ENCODE measurements around the gene SUCLG1.
"Not testable (repeated sequence)": the region's sequence is repeated elsewhere in the genome, so short reads cannot be mapped to it uniquely, and the experiment has no call there.

The SUCLG1 gene

GRCh38 chr2:84424152-84424551 lies 34.9 kb downstream of the SUCLG1 start:
- H3K36me3 Mint-ChIP-seq (ENCODE audit: low read depth): peaks cover 22% of the 10 kb centered on the region

DNA sequence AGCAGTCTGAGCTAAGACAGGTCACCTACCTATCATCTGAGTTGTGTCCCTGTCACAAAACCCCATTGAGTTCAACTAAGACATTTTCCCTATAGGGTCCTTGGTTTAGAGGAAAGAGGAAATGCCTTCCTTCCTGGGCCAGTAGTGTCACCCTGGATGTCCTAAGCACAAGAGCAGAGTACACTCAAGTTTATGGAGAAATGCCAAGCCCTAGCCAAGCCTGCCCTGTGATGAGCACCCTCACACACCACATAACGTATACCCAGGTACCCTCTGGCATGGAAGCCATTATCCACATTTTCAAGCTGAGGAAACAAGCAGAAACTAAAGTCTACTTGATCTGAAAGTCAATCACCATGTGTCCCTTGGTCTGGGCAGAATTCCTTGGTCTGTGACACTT lies 37.3 kb downstream of the SUCLG1 start:
- no peak overlapping the region for H3K27ac Mint-ChIP-seq
- no peak for DNase-seq (ENCODE audit: low spot score)
- H3K9me3 Mint-ChIP-seq: no peaks in the 10 kb centered on the region
- H3K4me3 Mint-ChIP-seq: no peak overlapping the region
- H3K27me3 Mint-ChIP-seq (ENCODE audit: low read depth): no peaks in the 10 kb centered on the region
- H3K4me1 Mint-ChIP-seq (ENCODE audit: low read depth): peaks cover 8% of the 10 kb centered on the region
- peaks cover 20% of the 10 kb centered on the region for H3K36me3 Mint-ChIP-seq (ENCODE audit: low read depth)

More at GRCh38 chr2:84424152-84424551, 34.9 kb downstream of the SUCLG1 start:
- Mint-ChIP-seq H3K27ac (no peak overlapping the region), H3K27me3 (ENCODE audit: low read depth) (no peaks in the 10 kb centered on the region), H3K4me1 (ENCODE audit: low read depth) (peaks cover 2% of the 10 kb centered on the region), H3K9me3 (no peaks in the 10 kb centered on the region), H3K4me3 (no peak overlapping the region)
- DNase-seq (ENCODE audit: low spot score): no peak

DNA sequence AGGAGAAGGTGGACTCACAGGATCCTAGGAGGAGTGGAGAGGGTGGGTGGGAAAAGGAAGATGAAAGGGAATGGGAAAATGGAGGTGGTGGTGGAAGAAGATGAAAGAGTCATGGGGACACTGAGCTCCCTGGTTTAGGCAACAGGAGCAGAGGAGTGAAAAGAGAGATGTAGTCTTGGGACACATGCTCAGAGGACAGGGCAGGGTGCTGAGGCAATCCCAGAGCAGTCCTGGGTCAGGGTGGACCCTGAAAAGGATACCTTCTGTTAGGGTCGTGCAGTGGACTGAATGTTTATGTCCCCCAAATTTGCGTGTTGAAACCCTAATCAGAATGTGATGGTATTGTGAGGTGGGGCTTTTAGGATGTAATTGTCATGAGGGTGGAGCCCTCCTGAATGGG lies 37.9 kb downstream of the SUCLG1 start:
- no peak overlapping the region for H3K4me3 Mint-ChIP-seq
- H3K27ac Mint-ChIP-seq: no peak overlapping the region
- H3K36me3 Mint-ChIP-seq (ENCODE audit: low read depth): peaks cover 20% of the 10 kb centered on the region

GRCh38 chr2:84417453-84418145 lies 41.5 kb downstream of the SUCLG1 start:
- Mint-ChIP-seq H3K27me3 (ENCODE audit: low read depth) (peaks cover 7% of the 10 kb centered on the region), H3K4me3 (no peak overlapping the region), H3K27ac (no peak overlapping the region), H3K9me3 (no peaks in the 10 kb centered on the region), H3K4me1 (ENCODE audit: low read depth) (peaks cover 7% of the 10 kb centered on the region), H3K36me3 (ENCODE audit: low read depth) (peaks cover 3% of the 10 kb centered on the region)
- peak; percentile 6 for DNase-seq (ENCODE audit: low spot score)

More for the DNA sequence above, 37.9 kb downstream of the SUCLG1 start:
- Mint-ChIP-seq H3K9me3 (no peaks in the 10 kb centered on the region), H3K27me3 (ENCODE audit: low read depth) (no peaks in the 10 kb centered on the region), H3K4me1 (ENCODE audit: low read depth) (peaks cover 8% of the 10 kb centered on the region)
- DNase-seq (ENCODE audit: low spot score): no peak

- H3K27ac Mint-ChIP-seq: no peak overlapping the region
- no peak overlapping the region for H3K4me3 Mint-ChIP-seq
- no peaks in the 10 kb centered on the region for H3K9me3 Mint-ChIP-seq
- no peaks in the 10 kb centered on the region for H3K36me3 Mint-ChIP-seq (ENCODE audit: low read depth)
- H3K4me1 Mint-ChIP-seq (ENCODE audit: low read depth): no peaks in the 10 kb centered on the region
- peaks cover 23% of the 10 kb centered on the region for H3K27me3 Mint-ChIP-seq (ENCODE audit: low read depth)
- DNase-seq (ENCODE audit: low spot score): no peak
Observed at GRCh38 chr2:84409531-84409930, 49.5 kb downstream of the SUCLG1 start.

- not testable (repeated sequence) for H3K27ac Mint-ChIP-seq; H3K9me3 Mint-ChIP-seq; DNase-seq (ENCODE audit: low spot score); H3K36me3 Mint-ChIP-seq (ENCODE audit: low read depth)
- peaks cover 21% of the 10 kb centered on the region for H3K27me3 Mint-ChIP-seq (ENCODE audit: low read depth)
- H3K4me3 Mint-ChIP-seq: peak overlapping the region; percentile 4
- H3K4me1 Mint-ChIP-seq (ENCODE audit: low read depth): peaks cover 12% of the 10 kb centered on the region
Observed at GRCh38 chr2:84402111-84402510, 57.0 kb downstream of the SUCLG1 start.

GRCh38 chr2:84399839-84400238 lies 59.2 kb downstream of the SUCLG1 start:
- H3K9me3 Mint-ChIP-seq, H3K4me3 Mint-ChIP-seq: not testable (repeated sequence)

GRCh38 chr2:84395820-84396219 lies 63.3 kb downstream of the SUCLG1 start:
- Mint-ChIP-seq H3K4me3 (no peak overlapping the region), H3K4me1 (ENCODE audit: low read depth) (peaks cover 2% of the 10 kb centered on the region), H3K9me3 (peaks cover 7% of the 10 kb centered on the region), H3K36me3 (ENCODE audit: low read depth) (no peaks in the 10 kb centered on the region), H3K27me3 (ENCODE audit: low read depth) (peaks cover 6% of the 10 kb centered on the region), H3K27ac (no peak overlapping the region)
- DNase-seq (ENCODE audit: low spot score): peak; percentile 4

More at GRCh38 chr2:84399839-84400238, 59.2 kb downstream of the SUCLG1 start:
- not testable (repeated sequence) for H3K27ac Mint-ChIP-seq; H3K27me3 Mint-ChIP-seq (ENCODE audit: low read depth); H3K36me3 Mint-ChIP-seq (ENCODE audit: low read depth); DNase-seq (ENCODE audit: low spot score)
- H3K4me1 Mint-ChIP-seq (ENCODE audit: low read depth): peaks cover 12% of the 10 kb centered on the region

GRCh38 chr2:84394628-84395027 lies 64.5 kb downstream of the SUCLG1 start:
- no peaks in the 10 kb centered on the region for H3K36me3 Mint-ChIP-seq (ENCODE audit: low read depth)
- no peak overlapping the region for H3K4me3 Mint-ChIP-seq
- no peaks in the 10 kb centered on the region for H3K4me1 Mint-ChIP-seq (ENCODE audit: low read depth)
- no peak for DNase-seq (ENCODE audit: low spot score)
- no peak overlapping the region for H3K27ac Mint-ChIP-seq
- H3K27me3 Mint-ChIP-seq (ENCODE audit: low read depth): peaks cover 6% of the 10 kb centered on the region
- peaks cover 7% of the 10 kb centered on the region for H3K9me3 Mint-ChIP-seq

DNA sequence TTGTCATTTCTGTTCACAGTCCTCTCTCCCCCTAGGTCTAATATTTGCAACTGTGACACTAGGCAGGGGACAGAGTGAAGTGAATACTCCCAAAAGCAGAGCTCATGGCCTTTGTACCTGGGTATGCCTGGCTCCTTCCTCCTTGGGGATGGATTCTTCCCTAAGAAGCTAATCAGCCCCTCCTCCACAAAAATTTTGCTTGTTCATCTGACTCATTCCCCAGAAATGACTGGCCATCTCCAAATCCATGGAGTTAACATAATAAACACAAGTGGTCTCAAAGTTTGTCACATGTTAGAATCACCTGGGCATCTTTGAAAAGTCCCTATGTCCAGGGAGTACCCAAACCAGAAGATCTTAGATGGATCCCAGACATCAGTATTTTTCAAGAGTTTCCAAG lies 65.3 kb downstream of the SUCLG1 start:
- H3K27me3 Mint-ChIP-seq (ENCODE audit: low read depth): peaks cover 6% of the 10 kb centered on the region
- no peak overlapping the region for H3K4me3 Mint-ChIP-seq
- no peak overlapping the region for H3K27ac Mint-ChIP-seq
- no peaks in the 10 kb centered on the region for H3K4me1 Mint-ChIP-seq (ENCODE audit: low read depth)
- no peak for DNase-seq (ENCODE audit: low spot score)
- H3K36me3 Mint-ChIP-seq (ENCODE audit: low read depth): no peaks in the 10 kb centered on the region
- H3K9me3 Mint-ChIP-seq: peaks cover 7% of the 10 kb centered on the region

GRCh38 chr2:84389794-84390193 lies 69.3 kb downstream of the SUCLG1 start:
- peaks cover 38% of the 10 kb centered on the region for H3K27me3 Mint-ChIP-seq (ENCODE audit: low read depth)

DNA sequence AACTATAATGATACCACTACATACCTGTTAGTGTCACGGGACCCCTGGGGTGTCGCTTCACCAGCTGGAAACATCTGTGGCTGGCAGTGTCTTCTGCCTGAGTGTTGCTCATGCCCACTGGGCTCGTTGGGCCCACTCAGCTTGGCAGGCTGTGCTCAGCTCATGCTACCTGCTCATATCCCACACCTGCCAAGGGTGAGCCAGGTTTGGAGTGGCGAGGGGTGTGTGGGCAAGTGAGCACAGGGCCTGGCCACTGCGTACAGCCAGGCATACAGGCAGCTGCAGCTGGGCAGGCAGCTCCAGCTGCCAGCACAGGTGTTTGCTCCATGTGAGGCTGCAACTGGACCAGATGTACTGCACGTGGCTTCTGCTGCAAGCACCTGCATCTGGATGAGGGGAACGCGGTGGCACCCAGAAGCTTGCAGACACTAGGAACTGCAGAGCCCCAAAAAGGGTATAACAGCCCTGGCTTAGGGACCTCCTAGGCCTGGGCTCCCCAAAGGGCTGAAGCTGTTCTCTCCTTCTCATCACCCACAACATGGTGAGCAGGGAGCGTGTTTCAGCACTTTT lies 70.1 kb downstream of the SUCLG1 start:
- H3K4me1 Mint-ChIP-seq (ENCODE audit: low read depth): no peaks in the 10 kb centered on the region
- no peak overlapping the region for H3K4me3 Mint-ChIP-seq

More at GRCh38 chr2:84389794-84390193, 69.3 kb downstream of the SUCLG1 start:
- no peaks in the 10 kb centered on the region for H3K36me3 Mint-ChIP-seq (ENCODE audit: low read depth)
- DNase-seq (ENCODE audit: low spot score): no peak
- no peak overlapping the region for H3K4me3 Mint-ChIP-seq
- H3K4me1 Mint-ChIP-seq (ENCODE audit: low read depth): no peaks in the 10 kb centered on the region
- H3K27ac Mint-ChIP-seq: no peak overlapping the region
- H3K9me3 Mint-ChIP-seq: peaks cover 7% of the 10 kb centered on the region

DNA sequence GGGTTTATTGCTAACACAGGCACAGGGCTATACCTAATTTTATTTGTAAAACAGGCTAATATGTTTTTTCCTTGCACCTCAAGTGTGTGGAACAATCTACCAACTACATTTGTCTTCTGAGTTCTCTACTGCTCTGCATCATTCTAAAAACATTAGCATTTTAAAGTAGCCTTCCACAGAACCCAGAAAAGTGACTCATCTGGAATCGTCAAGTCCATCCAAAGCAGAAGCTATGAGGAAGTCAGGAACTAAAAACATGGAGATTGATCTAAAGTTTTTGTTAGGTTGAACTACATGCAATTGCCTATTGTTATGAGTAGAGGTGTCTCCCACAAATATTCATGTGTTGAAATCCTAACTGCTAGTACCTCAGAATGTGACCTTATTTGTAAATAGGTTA lies 70.9 kb downstream of the SUCLG1 start:
- Mint-ChIP-seq H3K27ac (no peak overlapping the region), H3K4me3 (no peak overlapping the region), H3K9me3 (peaks cover 7% of the 10 kb centered on the region), H3K36me3 (ENCODE audit: low read depth) (no peaks in the 10 kb centered on the region), H3K27me3 (ENCODE audit: low read depth) (peaks cover 54% of the 10 kb centered on the region), H3K4me1 (ENCODE audit: low read depth) (peaks cover under 1% of the 10 kb centered on the region)
- no peak for DNase-seq (ENCODE audit: low spot score)

More for the DNA sequence above, 70.1 kb downstream of the SUCLG1 start:
- Mint-ChIP-seq H3K27me3 (ENCODE audit: low read depth) (peaks cover 46% of the 10 kb centered on the region), H3K36me3 (ENCODE audit: low read depth) (no peaks in the 10 kb centered on the region), H3K9me3 (peaks cover 7% of the 10 kb centered on the region), H3K27ac (no peak overlapping the region)
- DNase-seq (ENCODE audit: low spot score): no peak

DNA sequence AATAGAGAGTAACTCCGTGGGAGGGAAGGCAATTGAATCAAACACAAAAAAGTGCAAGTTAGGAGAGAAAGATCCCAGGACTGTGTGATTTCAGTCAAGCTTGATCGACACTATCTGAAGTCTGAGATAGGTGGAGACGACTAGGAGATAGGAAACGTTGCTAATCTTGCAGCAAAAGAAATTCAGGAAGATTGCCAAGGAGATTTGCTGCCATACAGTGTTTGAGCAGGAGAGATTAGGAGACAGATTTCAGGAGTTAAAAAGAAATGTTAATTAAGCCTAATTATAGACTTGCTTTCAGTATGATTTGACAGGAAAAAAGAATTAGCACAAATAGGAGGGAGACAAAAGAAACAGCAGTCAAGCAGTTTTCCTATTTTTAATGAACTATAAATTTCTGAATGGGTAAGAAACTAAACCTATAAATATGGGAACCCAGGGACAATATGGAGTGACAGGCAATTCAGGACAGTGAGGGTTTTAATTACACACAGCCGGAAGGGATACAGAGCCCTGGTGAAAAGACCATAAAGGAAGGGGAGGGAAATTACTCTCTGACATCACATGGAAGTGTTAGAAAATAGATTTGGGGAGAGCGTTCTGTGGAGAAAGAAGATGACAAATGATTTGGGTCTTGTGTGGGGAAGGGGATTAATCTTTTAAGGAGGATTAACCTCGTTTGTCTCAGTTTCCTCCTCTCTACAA lies 72.6 kb downstream of the SUCLG1 start:
- peaks cover 6% of the 10 kb centered on the region for H3K4me1 Mint-ChIP-seq (ENCODE audit: low read depth)
- H3K27me3 Mint-ChIP-seq (ENCODE audit: low read depth): peaks cover 54% of the 10 kb centered on the region
- no peak overlapping the region for H3K4me3 Mint-ChIP-seq
- DNase-seq (ENCODE audit: low spot score): no peak
- H3K36me3 Mint-ChIP-seq (ENCODE audit: low read depth): no peaks in the 10 kb centered on the region
- H3K9me3 Mint-ChIP-seq: no peaks in the 10 kb centered on the region
- H3K27ac Mint-ChIP-seq: no peak overlapping the region
